GM18499 (cell line): ENCODE results near the gene FBXL19.
"Not testable (repeated sequence)": the region's sequence is repeated elsewhere in the genome, so short reads cannot be mapped to it uniquely, and the experiment has no call there.

Experiments
- ATAC-seq: cut with Tn5 transposase; IDR thresholded peaks from one replicate; pipeline ENCODE4 v1.9.1; 2021; ENCODE audit warnings: moderate number of reproducible peaks; ENCODE audit not compliant: insufficient read depth, unreplicated experiment

FBXL19 gene, protein sequence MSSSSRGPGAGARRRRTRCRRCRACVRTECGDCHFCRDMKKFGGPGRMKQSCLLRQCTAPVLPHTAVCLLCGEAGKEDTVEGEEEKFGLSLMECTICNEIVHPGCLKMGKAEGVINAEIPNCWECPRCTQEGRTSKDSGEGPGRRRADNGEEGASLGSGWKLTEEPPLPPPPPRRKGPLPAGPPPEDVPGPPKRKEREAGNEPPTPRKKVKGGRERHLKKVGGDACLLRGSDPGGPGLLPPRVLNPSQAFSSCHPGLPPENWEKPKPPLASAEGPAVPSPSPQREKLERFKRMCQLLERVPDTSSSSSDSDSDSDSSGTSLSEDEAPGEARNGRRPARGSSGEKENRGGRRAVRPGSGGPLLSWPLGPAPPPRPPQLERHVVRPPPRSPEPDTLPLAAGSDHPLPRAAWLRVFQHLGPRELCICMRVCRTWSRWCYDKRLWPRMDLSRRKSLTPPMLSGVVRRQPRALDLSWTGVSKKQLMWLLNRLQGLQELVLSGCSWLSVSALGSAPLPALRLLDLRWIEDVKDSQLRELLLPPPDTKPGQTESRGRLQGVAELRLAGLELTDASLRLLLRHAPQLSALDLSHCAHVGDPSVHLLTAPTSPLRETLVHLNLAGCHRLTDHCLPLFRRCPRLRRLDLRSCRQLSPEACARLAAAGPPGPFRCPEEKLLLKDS

DNA sequence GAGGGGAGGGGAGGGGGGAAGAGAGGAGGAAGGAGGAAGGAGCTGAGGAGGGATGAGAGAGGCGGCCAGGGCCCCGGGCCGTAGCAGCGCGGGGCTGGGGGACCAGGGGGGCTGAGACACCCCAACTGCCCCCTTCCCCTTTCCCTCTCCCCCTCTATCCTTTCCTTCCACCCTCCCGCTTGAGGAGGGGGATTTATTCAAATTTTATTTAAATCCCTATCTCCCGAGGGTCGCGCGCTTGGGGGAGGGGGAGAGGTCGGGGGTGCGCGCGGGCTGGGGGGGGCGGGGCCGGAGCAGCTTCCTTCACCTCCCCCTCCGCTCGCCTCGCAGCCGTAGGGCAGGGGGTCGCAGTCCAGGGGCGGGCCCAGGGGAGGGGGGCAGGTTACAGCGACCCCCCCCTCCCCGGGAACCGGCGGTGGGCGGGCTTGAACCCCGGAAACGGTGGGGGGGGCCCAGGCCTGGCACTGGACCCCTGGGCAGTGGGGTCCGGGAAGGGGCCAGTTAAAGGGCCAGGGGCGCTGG, at the start of gene FBXL19:
Gene FBXL19 (plus strand): TSS at position 19 of the 522 bp plus-strand sequence. CDS start 2,183 bp downstream, outside the sequence.
- ATAC-seq, result no peak

DNA sequence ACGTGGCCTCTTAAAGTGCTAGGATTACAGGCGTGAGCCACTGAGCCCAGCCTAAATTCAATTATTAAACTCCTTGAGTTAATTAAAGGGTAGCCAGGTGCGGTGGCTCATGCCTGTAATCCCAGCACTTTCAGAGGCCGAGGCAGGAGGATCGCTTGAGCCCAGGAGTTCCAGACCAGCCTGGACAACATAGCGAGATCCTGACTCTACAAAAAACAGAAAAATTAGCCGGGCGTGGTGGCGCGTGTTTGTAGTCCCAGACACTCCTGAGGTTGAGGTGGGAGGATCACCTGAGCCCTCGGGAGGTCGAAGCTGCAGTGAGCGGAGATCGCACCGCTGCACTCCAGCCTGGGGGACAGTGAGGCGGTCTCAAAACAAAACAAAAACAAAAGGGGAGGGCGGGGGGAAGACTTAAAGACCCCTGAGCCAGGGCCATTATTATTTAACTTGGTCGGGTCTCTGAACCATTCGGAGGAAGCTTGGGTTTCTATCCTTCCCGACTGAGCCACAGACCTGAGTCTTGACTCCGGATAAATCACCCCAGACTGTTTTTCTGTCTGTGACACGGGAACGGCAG, 49.0 kb upstream of the FBXL19 start:
- ATAC-seq, result no peak

DNA sequence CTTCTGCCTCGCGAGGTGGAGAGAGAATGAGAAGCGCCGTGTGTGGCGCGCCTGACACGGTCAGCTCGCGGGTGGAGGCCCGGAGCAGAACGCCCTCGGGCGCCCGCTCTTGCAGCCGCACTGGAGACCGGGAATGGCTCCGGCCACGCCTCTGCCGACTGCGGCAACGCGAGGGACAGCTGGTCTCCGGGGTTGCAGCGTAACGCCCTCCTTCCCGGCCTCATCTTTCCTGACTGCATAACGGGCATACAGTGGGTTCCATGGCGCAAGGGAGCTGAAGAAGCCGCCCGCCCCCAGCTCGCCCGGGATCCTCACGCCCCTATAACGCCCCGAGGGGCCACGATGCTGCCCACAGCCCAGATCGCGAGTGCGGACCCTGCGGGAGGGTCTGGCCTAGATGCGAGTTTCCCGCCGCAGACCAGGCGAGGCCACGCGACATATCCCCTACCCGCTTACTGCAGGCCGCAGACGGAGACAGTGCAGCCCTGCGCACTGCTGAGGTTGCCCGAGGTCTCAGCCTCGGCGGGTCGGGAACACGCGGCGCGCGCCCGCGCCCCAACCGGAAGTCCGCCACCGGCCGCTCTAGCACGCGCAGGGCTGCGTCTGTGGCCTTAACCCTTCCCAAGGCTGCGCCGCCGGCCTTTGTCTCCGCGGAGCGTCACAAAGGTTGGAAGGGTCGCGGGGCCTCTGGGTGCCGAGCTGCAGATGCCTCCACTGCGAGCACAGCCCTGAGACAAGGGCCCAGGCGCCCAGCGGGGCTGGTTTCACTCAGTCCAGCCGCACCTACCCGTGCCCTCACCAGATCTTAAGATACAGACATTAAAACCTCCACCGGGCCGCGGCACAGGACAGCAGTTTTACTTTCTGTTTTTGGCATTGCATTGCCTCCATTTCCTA, 48.3 kb upstream of the FBXL19 start:
- peak; percentile 39 for ATAC-seq

- no peak for ATAC-seq
Measured at GRCh38 chr16:30875871-30876801, 47.2 kb upstream of the FBXL19 start.

DNA sequence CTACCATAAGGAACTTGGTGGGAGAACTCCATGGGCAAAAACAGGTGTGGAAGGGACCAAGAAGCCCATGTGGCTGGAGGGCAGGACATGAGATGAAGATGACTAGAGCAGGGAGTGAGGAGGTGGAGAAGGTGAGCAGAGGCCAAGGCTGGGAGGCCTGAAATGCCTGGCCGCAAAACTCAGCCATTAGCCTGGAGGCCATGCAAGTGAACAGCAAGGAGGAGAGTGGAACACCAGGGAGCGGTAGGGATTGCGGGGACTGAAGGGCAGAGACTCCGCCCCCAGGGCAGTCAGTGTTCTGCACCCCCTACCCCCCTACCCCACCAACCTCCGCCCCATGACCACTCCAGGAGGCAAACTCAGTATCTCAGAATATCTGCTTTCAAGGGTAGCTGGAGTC, 46.5 kb upstream of the FBXL19 start:
- no peak for ATAC-seq

DNA sequence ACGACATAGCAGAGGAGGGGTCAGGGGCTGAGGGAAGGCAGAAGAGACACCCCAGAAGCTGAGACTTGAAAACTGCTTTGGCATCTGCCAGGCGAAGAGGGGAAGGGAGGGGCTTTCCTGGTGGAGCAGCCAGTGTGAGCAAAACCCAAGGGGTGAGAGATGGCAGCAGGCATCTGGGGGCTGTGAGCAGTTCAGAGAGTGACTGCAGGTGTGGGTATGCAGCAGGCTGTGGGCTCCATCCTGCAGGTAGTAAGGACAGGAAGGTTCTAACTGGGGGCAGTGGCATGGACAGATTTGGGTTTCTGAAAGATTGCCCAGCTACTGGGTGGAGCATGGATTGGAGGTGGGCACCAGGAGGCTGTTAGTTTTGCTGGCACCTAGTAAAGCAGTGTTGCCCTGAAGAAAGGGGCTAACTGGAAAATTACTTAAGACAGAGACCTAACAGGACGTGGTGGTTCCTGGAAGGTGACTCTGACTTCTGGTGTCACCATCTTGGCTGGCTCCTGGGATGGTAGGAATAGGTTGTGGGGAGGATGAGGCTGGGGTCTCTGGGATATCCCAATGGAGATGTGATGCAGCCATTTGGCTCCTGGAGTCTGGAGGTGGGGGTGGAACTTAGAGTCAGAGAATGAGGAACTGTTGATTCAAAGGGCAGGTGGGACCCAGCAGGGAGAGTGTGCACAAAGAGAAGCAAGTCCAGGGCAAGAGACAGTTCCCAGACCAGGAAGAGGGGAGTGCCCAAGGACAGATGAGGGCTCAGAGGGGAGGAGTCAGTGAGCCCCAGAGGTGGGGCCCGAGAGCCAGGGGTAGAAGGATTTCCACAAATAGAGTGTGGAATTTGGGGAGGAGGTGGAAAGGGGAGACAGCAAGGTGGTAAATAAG, 40.7 kb upstream of the FBXL19 start:
- no peak for ATAC-seq

DNA sequence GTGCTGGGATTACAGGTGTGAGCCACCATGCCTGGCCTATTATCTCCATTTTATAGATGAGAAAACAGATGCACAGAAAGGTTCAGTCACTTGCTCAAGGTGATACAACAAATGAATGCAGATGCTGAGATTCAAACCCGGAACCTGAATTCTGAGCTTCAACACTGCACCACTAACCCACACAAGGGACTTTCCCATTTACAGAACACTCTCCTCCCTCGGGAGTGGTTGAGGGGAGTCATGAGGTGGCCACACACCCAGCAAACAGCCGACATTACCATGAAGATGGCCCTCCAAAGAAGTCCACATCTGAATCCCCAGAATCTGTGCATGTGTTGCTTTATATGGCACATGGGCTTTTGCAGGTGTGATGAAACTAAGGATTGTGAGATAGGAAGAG, 38.6 kb upstream of the FBXL19 start:
- no peak for ATAC-seq

DNA sequence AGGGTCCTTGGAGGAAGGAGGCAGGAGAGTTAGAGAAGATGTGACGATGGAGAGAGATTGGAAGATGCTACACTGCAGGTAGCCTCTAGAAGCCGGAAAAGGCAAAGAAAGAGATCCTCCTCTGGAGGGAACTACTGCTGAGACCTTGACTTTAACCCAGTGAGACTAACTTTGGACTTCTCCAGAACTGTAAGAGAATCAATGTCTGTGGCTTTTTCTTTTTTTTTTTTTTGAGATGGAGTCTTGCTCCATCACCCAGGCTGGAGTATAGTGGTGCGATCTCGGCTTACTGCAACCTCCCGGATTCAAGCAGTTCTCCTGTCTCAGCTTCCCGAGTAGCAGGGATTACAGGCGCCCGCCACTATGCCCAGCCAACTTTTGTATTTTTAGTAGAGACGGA, 38.2 kb upstream of the FBXL19 start:
- ATAC-seq, result no peak

DNA sequence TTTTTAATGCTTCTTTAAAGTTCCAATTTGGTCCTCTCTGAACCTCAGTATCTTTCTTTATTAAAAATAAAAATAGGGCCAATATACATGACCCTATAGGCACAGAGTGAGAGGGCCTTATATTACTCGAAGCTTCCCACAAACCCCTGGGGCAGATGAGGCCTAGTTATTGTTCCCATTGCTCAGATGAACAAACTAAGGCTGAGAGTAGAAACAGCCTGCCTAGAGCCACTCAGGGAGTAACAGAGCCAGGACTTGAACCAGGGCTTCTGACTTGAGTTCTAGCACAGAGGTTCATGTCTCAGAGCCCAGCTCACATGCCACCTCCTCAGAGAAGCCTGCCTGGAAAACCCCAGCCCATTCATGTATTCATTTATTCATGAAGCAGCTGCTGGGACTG, 37.2 kb upstream of the FBXL19 start:
- no peak for ATAC-seq

DNA sequence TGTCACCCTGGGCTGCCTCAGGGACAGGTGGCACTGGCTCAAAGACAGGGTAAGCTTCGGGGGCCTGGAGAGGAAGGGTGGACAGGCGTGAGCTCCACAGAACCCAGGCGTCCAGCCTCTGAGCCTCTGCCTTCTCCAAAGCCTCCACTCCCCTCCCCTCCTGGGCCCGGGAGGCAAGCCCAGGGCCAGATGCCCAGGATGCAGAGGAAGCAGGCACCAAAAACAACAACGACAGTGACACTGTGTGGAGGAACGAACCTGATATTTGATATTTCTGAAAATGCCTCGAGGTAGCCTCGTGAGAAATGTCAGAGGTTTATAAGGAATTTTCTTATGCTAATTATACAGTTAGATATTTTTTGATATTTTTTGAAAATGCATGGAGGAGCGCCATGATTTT, 35.4 kb upstream of the FBXL19 start:
- ATAC-seq, result no peak

DNA sequence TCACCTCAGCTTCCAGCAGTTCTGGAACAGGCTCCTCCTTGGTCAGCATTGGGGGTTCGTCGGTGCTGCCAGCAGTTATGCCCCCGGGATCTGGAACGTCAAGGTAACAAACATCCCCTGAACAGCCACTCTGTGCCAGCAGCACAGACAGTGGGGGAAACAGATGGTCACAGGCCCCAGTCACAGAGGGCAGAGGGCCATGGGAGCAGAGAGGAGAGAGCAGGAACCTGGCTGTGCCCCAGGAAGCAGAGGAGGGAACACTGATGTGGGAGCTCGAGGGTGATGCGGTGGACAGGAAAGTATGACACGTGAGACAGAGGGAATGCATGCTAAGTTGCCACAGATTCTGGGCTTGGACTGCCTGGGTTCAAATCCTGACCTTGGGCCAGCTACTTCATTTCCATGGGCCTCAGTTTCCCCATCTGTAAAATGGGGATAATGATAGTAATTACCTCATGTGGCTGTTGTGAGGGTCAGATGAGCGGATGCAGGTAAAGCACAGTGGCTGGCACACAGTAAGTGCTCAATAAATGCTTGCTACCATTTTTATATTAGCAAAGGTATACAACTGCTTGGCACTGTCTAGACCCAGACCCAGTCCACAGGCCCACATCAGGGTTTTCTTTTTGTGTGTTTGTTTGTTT, 34.4 kb upstream of the FBXL19 start:
- no peak for ATAC-seq

GRCh38 chr16:30889721-30890120, 33.7 kb upstream of the FBXL19 start:
- ATAC-seq, result no peak

DNA sequence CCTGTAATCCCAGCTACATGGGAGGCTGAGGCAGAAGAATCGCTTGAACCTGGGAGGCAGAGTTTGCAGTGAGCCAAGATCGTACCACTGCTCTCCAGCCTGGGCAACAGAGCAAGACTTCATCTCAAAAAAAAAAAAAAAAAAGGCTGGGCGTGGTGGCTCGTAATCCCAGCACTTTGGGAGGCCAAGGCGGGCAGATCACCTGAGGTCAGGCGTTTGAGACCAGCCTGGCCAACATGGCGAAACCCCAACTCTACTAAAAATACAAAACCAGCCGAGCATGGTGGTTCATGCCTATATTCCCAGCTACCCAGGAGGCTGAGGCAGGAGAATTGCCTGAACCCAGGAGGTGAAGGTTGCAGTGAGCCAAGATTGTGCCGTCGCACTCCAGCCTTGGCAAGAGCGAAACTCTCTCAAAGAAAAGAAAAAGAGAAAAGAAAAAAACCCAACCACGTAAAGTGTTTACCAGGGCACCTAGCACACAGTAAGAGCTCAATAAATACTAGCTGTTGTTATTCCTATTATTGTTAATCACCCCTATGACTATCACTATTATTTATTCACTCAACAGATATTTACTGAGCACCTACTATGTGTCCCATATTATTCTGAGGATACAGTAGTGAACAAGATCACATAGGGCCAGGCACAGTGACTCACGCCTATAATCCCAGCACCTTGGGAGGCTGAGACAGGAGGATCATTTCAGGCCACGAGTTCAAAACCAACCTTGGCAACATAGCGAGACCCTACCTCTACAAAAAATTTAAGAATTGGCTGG, 32.1 kb upstream of the FBXL19 start:
- not testable (repeated sequence) for ATAC-seq

DNA sequence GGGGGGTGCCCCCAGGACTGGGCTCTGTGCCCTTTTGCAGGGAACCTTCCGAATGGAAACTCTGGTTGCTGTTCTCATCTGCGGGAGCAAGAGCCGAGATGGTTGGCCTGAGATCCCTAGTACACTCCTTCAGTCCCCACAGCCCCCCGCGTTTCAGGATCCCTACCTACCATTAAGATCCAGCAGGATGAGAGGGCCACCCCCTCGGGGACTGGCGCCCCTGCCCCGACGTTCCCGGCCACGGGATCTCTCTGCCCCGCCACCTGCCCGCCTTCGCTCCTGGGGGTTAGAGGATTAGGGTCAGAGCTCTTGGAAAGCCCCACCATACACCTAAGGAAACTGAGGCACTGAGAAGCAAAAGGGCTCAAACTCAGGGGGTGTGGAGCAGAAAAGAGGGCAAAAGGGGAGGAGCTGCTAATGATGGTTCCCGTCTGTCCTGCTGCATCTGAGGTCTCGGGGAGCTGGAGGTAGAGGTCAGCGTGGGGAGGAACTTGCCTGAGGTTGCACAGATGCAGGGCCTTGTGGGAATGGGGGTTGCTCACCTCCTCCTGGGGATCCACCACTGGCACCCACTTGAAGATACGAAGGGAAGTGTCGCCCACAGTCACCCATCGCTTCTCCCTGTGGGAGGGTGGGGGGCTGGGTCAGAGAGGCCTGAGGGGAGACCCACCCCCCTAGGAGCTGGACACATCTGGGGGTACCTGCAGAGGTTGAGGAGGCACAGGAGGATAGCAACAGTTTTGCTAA, 30.5 kb upstream of the FBXL19 start:
- ATAC-seq, result no peak

DNA sequence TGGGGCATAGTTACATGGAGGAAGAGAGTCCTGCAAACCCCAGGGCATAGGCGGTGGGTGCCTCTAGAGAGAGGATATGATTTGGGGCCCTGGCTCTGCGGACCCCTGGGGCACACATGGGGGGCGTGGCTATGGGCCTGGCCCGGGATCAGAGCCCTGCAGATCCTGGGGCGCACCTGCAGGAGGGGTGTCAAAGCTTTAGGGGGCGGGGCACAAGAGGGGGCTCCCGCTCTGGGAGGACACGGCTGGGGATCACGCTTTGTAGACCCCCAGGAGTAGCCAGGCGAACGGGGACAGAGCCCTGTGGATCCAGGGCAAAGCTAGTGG, 30.0 kb upstream of the FBXL19 start:
- ATAC-seq, result no peak

DNA sequence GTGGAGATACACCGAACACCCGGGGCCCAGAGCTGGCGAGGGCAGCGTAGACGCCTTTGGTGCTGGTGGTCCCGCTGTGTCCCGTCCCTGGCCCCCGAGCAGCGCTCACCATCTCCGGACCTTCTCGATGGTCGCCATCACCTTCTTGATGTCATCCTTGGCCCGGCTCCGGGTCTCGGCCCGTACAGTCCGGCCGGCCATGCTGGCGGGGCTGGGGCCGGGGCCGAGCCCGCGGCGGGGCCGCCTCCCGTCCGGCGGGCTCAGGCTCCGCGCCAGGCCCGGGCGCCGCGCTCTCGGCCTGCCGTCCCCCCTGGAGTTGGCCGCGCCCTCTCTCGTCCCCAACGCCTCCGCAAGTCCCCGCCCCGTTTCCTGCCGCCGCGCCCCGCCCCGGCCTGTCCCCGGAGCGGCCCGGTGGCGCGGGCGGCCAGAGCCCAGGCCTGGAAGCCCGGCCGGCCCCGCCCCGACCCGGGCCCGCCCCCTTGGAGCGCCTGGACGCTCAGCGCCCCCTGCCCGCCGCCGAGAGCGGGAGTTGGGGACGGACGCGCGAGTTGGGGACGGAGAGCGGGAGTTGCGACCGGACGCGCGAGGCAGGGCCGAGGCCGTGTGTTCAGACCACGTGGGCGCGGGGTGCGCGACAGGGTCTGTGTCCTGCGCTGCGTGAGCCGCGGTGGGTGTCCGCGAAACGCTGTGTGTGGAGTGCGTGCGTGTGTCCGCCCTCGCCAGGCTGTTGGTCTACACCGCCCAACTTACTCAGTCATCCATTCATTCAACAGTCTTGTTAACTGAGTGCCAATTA, 29.4 kb upstream of the FBXL19 start, which contains the start of gene BCL7C:
Gene BCL7C (minus strand): TSS at position 334 of the 796 bp plus-strand sequence. CDS start 133 bp downstream, at position 201.
- no peak for ATAC-seq
